NT2/D1 (cell line): ENCODE measurements around the gene TGM5.

Experiments
- DNase-seq: peaks from one replicate; pipeline ENCODE4 v3.0.0-alpha.2; 2011; ENCODE audit warnings: low read depth, low spot score
- H3K27me3 ChIP-seq: 2 replicates; pipeline ENCODE4 v1.6.0; 2011; ENCODE audit warnings: mild to moderate bottlenecking; ENCODE audit not compliant: insufficient read length, insufficient read depth
- H3K36me3 ChIP-seq: 2 replicates; pipeline ENCODE4 v1.6.1; 2011; ENCODE audit warnings: mild to moderate bottlenecking, low read length, mixed read lengths; ENCODE audit not compliant: insufficient read depth, insufficient read length
- H3K4me1 ChIP-seq: 2 replicates; pipeline ENCODE4 v1.5.1; 2011; ENCODE audit not compliant: insufficient read depth, insufficient read length
- H3K4me3 ChIP-seq: 2 replicates; pipeline ENCODE4 v1.5.1; 2011; ENCODE audit warnings: low read depth; ENCODE audit not compliant: insufficient read length
- H3K9ac ChIP-seq: 2 replicates; pipeline ENCODE4 v1.6.0; 2011; ENCODE audit warnings: low read depth; ENCODE audit not compliant: insufficient read length
- H3K9me3 ChIP-seq: 2 replicates; pipeline ENCODE4 v1.5.1; 2011; ENCODE audit warnings: mild to moderate bottlenecking, low read length; ENCODE audit not compliant: insufficient read depth
- SUZ12 ChIP-seq: IDR thresholded peaks from 2 replicates; pipeline ENCODE4 v1.6.1; 2011; ENCODE audit not compliant: insufficient read length, insufficient read depth; ENCODE audit errors: extremely low read depth
- YY1 ChIP-seq: IDR thresholded peaks from 2 replicates; pipeline ENCODE4 v1.6.1; 2011; ENCODE audit not compliant: insufficient read length, insufficient read depth
- ZNF274 ChIP-seq: IDR thresholded peaks from 2 replicates; pipeline ENCODE4 v1.6.1; 2011; ENCODE audit warnings: mild to moderate bottlenecking, low read depth, low read length

TGM5 gene

GRCh38 chr15:43267439-43267838, 711 bp upstream of the TGM5 start:
- TF ChIP-seq ZNF274 (no peak), SUZ12 (no peak), YY1 (no peak)

GRCh38 chr15:43266386-43266785, 342 bp downstream of the TGM5 start:
- Histone ChIP-seq H3K27me3 (no peaks in the 10 kb centered on the region), H3K9me3 (no peaks in the 10 kb centered on the region), H3K4me3 (no peak overlapping the region), H3K36me3 (no peaks in the 10 kb centered on the region), H3K9ac (no peak overlapping the region), H3K4me1 (no peaks in the 10 kb centered on the region)
- TF ChIP-seq YY1 (no peak), ZNF274 (no peak), SUZ12 (no peak)
- DNase-seq, result no peak

More at GRCh38 chr15:43267439-43267838, 711 bp upstream of the TGM5 start:
- DNase-seq, result no peak
- H3K27me3 ChIP-seq, result no peaks in the 10 kb centered on the region
- no peak overlapping the region for H3K4me3 ChIP-seq
- H3K36me3 ChIP-seq, result no peaks in the 10 kb centered on the region
- no peak overlapping the region for H3K9ac ChIP-seq
- H3K9me3 ChIP-seq, result no peaks in the 10 kb centered on the region
- H3K4me1 ChIP-seq, result no peaks in the 10 kb centered on the region

GRCh38 chr15:43260011-43260615, 6.6 kb downstream of the TGM5 start:
- Histone ChIP-seq H3K4me3 (no peak overlapping the region), H3K9me3 (no peaks in the 10 kb centered on the region), H3K9ac (no peak overlapping the region), H3K27me3 (no peaks in the 10 kb centered on the region), H3K4me1 (no peaks in the 10 kb centered on the region), H3K36me3 (no peaks in the 10 kb centered on the region)
- TF ChIP-seq ZNF274, result no peak
- no peak for TF ChIP-seq YY1
- TF ChIP-seq SUZ12, result no peak
- no peak for DNase-seq

- Histone ChIP-seq H3K9me3 (no peaks in the 10 kb centered on the region), H3K9ac (no peak overlapping the region), H3K27me3 (no peaks in the 10 kb centered on the region), H3K4me1 (no peaks in the 10 kb centered on the region), H3K36me3 (no peaks in the 10 kb centered on the region), H3K4me3 (no peak overlapping the region)
- TF ChIP-seq SUZ12, result no peak
- no peak for TF ChIP-seq ZNF274
- no peak for TF ChIP-seq YY1
- DNase-seq, result no peak
Observed at GRCh38 chr15:43258781-43259180, 7.9 kb downstream of the TGM5 start.

- no peak for DNase-seq
- Histone ChIP-seq H3K4me1 (no peaks in the 10 kb centered on the region), H3K9ac (no peak overlapping the region), H3K36me3 (no peaks in the 10 kb centered on the region), H3K4me3 (no peak overlapping the region), H3K27me3 (no peaks in the 10 kb centered on the region), H3K9me3 (no peaks in the 10 kb centered on the region)
- TF ChIP-seq YY1 (no peak), SUZ12 (no peak), ZNF274 (no peak)
Observed at GRCh38 chr15:43256341-43256740, 10.4 kb downstream of the TGM5 start.

- Histone ChIP-seq H3K9me3 (no peaks in the 10 kb centered on the region), H3K4me3 (no peak overlapping the region), H3K36me3 (no peaks in the 10 kb centered on the region), H3K9ac (no peak overlapping the region), H3K4me1 (no peaks in the 10 kb centered on the region), H3K27me3 (no peaks in the 10 kb centered on the region)
- TF ChIP-seq YY1, result no peak
- no peak for TF ChIP-seq ZNF274
- no peak for TF ChIP-seq SUZ12
- DNase-seq, result no peak
Observed at GRCh38 chr15:43255376-43255775, 11.4 kb downstream of the TGM5 start.

GRCh38 chr15:43253431-43254403, 13.0 kb downstream of the TGM5 start:
- H3K4me1 ChIP-seq, result no peaks in the 10 kb centered on the region
- H3K36me3 ChIP-seq, result no peaks in the 10 kb centered on the region
- no peaks in the 10 kb centered on the region for H3K27me3 ChIP-seq
- no peaks in the 10 kb centered on the region for H3K9me3 ChIP-seq
- no peak overlapping the region for H3K4me3 ChIP-seq
- no peak for DNase-seq
- H3K9ac ChIP-seq, result no peak overlapping the region
- TF ChIP-seq ZNF274 (no peak), YY1 (no peak)
